Kidney tubule cell (primary cell): ENCODE results near the gene HIPK2.

ENCODE experiments used
- DNase-seq: peaks from one replicate; pipeline ENCODE4 v3.0.0-alpha.2; 2018; ENCODE audit warnings: low spot score

Gene HIPK2

GRCh38 chr7:139783647-139784385 is 6.0 kb upstream of the HIPK2 start:
- DNase-seq = peak; percentile 40

- no peak for DNase-seq
These were observed 5.1 kb upstream of the HIPK2 start for GRCh38 chr7:139782932-139783331.

- peak; percentile 35 for DNase-seq
These were observed 486 bp downstream of the HIPK2 start for GRCh38 chr7:139777133-139777891.

- peak; percentile 57 for DNase-seq
These were observed 1.2 kb downstream of the HIPK2 start for GRCh38 chr7:139776486-139777132.

- peak; percentile 81 for DNase-seq
These were observed 1.9 kb downstream of the HIPK2 start for GRCh38 chr7:139775829-139776266.

GRCh38 chr7:139774376-139774775 is 3.4 kb downstream of the HIPK2 start:
- DNase-seq = peak; percentile 85

GRCh38 chr7:139773371-139773770 is 4.4 kb downstream of the HIPK2 start:
- no peak for DNase-seq

- no peak for DNase-seq
These were observed 4.9 kb downstream of the HIPK2 start for GRCh38 chr7:139772873-139773272.

- DNase-seq = no peak
These were observed 5.7 kb downstream of the HIPK2 start for GRCh38 chr7:139772115-139772514.

- peak; percentile 82 for DNase-seq
These were observed 6.5 kb downstream of the HIPK2 start for GRCh38 chr7:139771001-139771956.

GRCh38 chr7:139769761-139770160 is 8.0 kb downstream of the HIPK2 start:
- DNase-seq = peak; percentile 35

- DNase-seq = no peak
These were observed 8.7 kb downstream of the HIPK2 start for GRCh38 chr7:139769066-139769465.

GRCh38 chr7:139768249-139768824 is 9.5 kb downstream of the HIPK2 start:
- no peak for DNase-seq

- no peak for DNase-seq
These were observed 10.2 kb downstream of the HIPK2 start for GRCh38 chr7:139767561-139767982.

- DNase-seq = no peak
These were observed 12.7 kb downstream of the HIPK2 start for GRCh38 chr7:139765143-139765542.

GRCh38 chr7:139763330-139763729 is 14.5 kb downstream of the HIPK2 start:
- DNase-seq = no peak

GRCh38 chr7:139762886-139763285 is 14.9 kb downstream of the HIPK2 start:
- peak; percentile 86 for DNase-seq

GRCh38 chr7:139758388-139758787 is 19.4 kb downstream of the HIPK2 start:
- peak; percentile 56 for DNase-seq

- DNase-seq = no peak
These were observed 19.8 kb downstream of the HIPK2 start for GRCh38 chr7:139757968-139758367.

- DNase-seq = no peak
These were observed 24.1 kb downstream of the HIPK2 start for GRCh38 chr7:139753693-139754111.

- DNase-seq = peak; percentile 37
These were observed 24.6 kb downstream of the HIPK2 start for GRCh38 chr7:139753081-139753692.
